Ovary (tissue), 9 donors: ENCODE measurements around the gene RALGPS1. TPM values are rescaled to one million over a fixed set of nuclear protein-coding genes. Genes with fewer than 3 reads are reported as not detected.

ENCODE experiments used
- DNase-seq, 5 donors: peaks; one replicate each; pipeline ENCODE4 v3.0.0-alpha.2; 2019 to 2020
- H3K27ac ChIP-seq, 2 donors: fragments of 200-600 bp; one replicate each; pipeline versions ENCODE4 v1.5.1 to v1.8.0; 2019 to 2022
- H3K27me3 ChIP-seq: fragments of 200-600 bp; one replicate; pipeline ENCODE4 v1.8.0; 2022
- H3K36me3 ChIP-seq: fragments of 200-600 bp; sonication (generic); one replicate; pipeline ENCODE4 v1.5.1; 2019
- H3K4me1 ChIP-seq: one replicate; pipeline ENCODE4 v1.8.1; 2013; ENCODE audit warnings: mild to moderate bottlenecking, moderate library complexity; ENCODE audit not compliant: insufficient read depth
- H3K4me3 ChIP-seq: fragments of 200-600 bp; sonication (generic); one replicate; pipeline ENCODE4 v1.5.1; 2017
- H3K9me3 ChIP-seq, 2 donors: fragments of 200-600 bp in 1 of 2; sonication (generic) in 1 of 2; one replicate each; pipeline versions ENCODE4 v1.5.1 to v1.8.1; 2013 to 2019; ENCODE audit warnings: mild to moderate bottlenecking in 1 of 2, moderate library complexity in 1 of 2
- CTCF ChIP-seq, 3 donors: fragments of 450-650 bp in 2 of 3; fragments of 200-600 bp in 1 of 3; IDR thresholded peaks; one replicate each; pipeline versions ENCODE4 v1.5.1 to v1.8.0; 2016 to 2022; ENCODE audit warnings: antibody characterized with exemption in 3 of 3, mild to moderate bottlenecking in 1 of 3
- EP300 ChIP-seq: sonication (generic); formaldehyde crosslinking; IDR thresholded peaks from one replicate; pipeline ENCODE4 v1.6.1; 2017; ENCODE audit warnings: antibody characterized with exemption
- POLR2A ChIP-seq: fragments of 450-650 bp; IDR thresholded peaks from one replicate; pipeline ENCODE4 v1.6.1; 2017; ENCODE audit warnings: antibody characterized with exemption, mild to moderate bottlenecking, moderate library complexity
- WGBS, 3 donors: extraction: QIAGEN DNeasy Blood & Tissue Kit in 1 of 3; methylation state at CpG; one replicate each; pipeline versions ENCODE4 v1.1.5 to v1.1.7; 2013 to 2017; 5-methylcytosine and 5-hydroxymethylcytosine counted together
- intact Hi-C, 4 donors: fragments of 100-400 bp; cut with DNase I; formaldehyde crosslinking; loops; one replicate each; pipeline versions ENCODE4 v1.11.0 to v1.15.1; 2022 to 2023
- polyA plus RNA-seq, 2 donors: library from polyadenylated mRNA; stranded (reverse); fragments of 200-250 nt in 1 of 2; fragments of 350-450 nt in 1 of 2; fragmentation: Illumina TruSeq in 1 of 2; extraction: RNeasy Lipid Tissue Mini Kit (QIAGEN cat#74804) in 1 of 2; gene quantifications; one replicate each; pipeline ENCODE4 v1.2.3, GENCODE V29; 2013 to 2014
- total RNA-seq, 7 donors: library from RNA; depleted of rRNA in 2 of 7; stranded (reverse); fragments of >200 nt in 2 of 7; fragmentation: NEBNext Ultra II Directional in 3 of 7; extraction: Animal tissue kit (Norgen Biotek cat#: 25700) in 3 of 7; gene quantifications; one replicate each; pipeline versions ENCODE4 v1.1.0 to v1.2.4, GENCODE V29; 2016 to 2023
- donor health status: DM: no; HTN: no; CAD: no; lungs with moderate emphysema.
- donor health status: DM: no; HTN: no; CAD: no.
- donor health status: Bipolar disorder and iron deficiency.
- donor health status: DM: yes; HTN: yes; CAD: no.
- donor health status: DM: no; HTN: no; CAD: no.
- donor health status: DM: yes; HTN: yes; CAD: no.

The RALGPS1 gene
- total and polyA plus RNA-seq, 9 donors = 2.3 to 13.1 (median 6.9) TPM

GRCh38 chr9:126980231-126980630 lies 65.6 kb downstream of the RALGPS1 start:
- no peak for DNase-seq
- Histone ChIP-seq H3K9me3 (no peaks in the 10 kb centered on the region), H3K4me1 (no peaks in the 10 kb centered on the region), H3K36me3 (no peaks in the 10 kb centered on the region), H3K4me3 (no peak overlapping the region), H3K27ac (no peak overlapping the region), H3K27me3 (no peaks in the 10 kb centered on the region)
- intact Hi-C loops = no loop called here
- no peak for TF ChIP-seq EP300
- no peak for TF ChIP-seq CTCF (IDR thresholded peaks at IDR 0.05)
- no peak for TF ChIP-seq POLR2A

GRCh38 chr9:126981218-126981617 lies 66.6 kb downstream of the RALGPS1 start:
- no peak overlapping the region for H3K4me3 ChIP-seq
- no peaks in the 10 kb centered on the region for H3K9me3 ChIP-seq
- no peaks in the 10 kb centered on the region for H3K4me1 ChIP-seq
- H3K36me3 ChIP-seq = no peaks in the 10 kb centered on the region
- no peak for DNase-seq
- 92 to 98% (median 95%) methylated on average over 2 of the region's 2 CpGs for WGBS, 3 donors
- H3K27me3 ChIP-seq = no peaks in the 10 kb centered on the region
- intact Hi-C loops = no loop called here
- TF ChIP-seq EP300 = no peak
- no peak for TF ChIP-seq POLR2A
- no peak for TF ChIP-seq CTCF (IDR thresholded peaks at IDR 0.05)
- H3K27ac ChIP-seq = no peak overlapping the region

GRCh38 chr9:126982215-126983002 lies 67.8 kb downstream of the RALGPS1 start:
- 92 to 94% (median 92%) methylated on average over 5 of the region's 5 CpGs for WGBS, 3 donors
- intact Hi-C loops = no loop called here
- no peak for DNase-seq
- Histone ChIP-seq H3K4me3 (no peak overlapping the region), H3K36me3 (no peaks in the 10 kb centered on the region), H3K27ac (no peak overlapping the region), H3K4me1 (no peaks in the 10 kb centered on the region), H3K9me3 (no peaks in the 10 kb centered on the region), H3K27me3 (no peaks in the 10 kb centered on the region)
- no peak for TF ChIP-seq POLR2A
- TF ChIP-seq EP300 = no peak
- no peak for TF ChIP-seq CTCF (IDR thresholded peaks at IDR 0.05)

GRCh38 chr9:126983767-126984166 lies 69.2 kb downstream of the RALGPS1 start:
- whole genome bisulfite sequencing, 3 donors = 95 to 97% (median 97%) methylated on average over 1 of the region's 1 CpG
- Histone ChIP-seq H3K36me3 (no peaks in the 10 kb centered on the region), H3K4me3 (no peak overlapping the region), H3K27me3 (no peaks in the 10 kb centered on the region), H3K27ac (no peak overlapping the region), H3K9me3 (no peaks in the 10 kb centered on the region), H3K4me1 (no peaks in the 10 kb centered on the region)
- intact Hi-C loops = no loop called here
- TF ChIP-seq POLR2A (no peak), CTCF (IDR thresholded peaks at IDR 0.05) (no peak), EP300 (no peak)
- no peak for DNase-seq
